OCI-LY3 (cell line): ENCODE results near the gene DOCK1.

Source experiments
- H2AFZ ChIP-seq: fragments of 200-600, 300-600 bp; shearing (Covaris generic); 2 replicates; pipeline ENCODE4 v1.6.0; 2014; ENCODE audit warnings: antibody characterized with exemption, low read depth, low read length
- H3K27ac ChIP-seq: fragments of 200-600, 300-600 bp; sonication (generic); 2 replicates; pipeline ENCODE4 v1.5.1; 2014; ENCODE audit warnings: mild to moderate bottlenecking, low read length, moderate library complexity, mixed read lengths
- H3K27me3 ChIP-seq: fragments of 200-600, 300-600 bp; sonication (generic); 2 replicates; pipeline ENCODE4 v1.6.1; 2014; ENCODE audit warnings: low read depth, low read length, mixed read lengths
- H3K36me3 ChIP-seq: fragments of 200-600, 300-600 bp; sonication (generic); replicated peaks from 2 replicates; pipeline ENCODE3; 2014; ENCODE audit warnings: low read depth, low read length, mixed read lengths
- H3K4me1 ChIP-seq: fragments of 300-600, 200-600 bp; sonication (generic); 2 replicates; pipeline ENCODE4 v1.6.1; 2014; ENCODE audit warnings: low read length, mixed read lengths
- H3K4me2 ChIP-seq: fragments of 200-600, 300-600 bp; sonication (generic); 2 replicates; pipeline ENCODE4 v1.6.1; 2014; ENCODE audit warnings: low read length, mixed read lengths
- H3K4me3 ChIP-seq: fragments of 300-600, 200-600 bp; sonication (generic); 2 replicates; pipeline ENCODE4 v1.5.1; 2014; ENCODE audit warnings: antibody characterized with exemption, mild to moderate bottlenecking, low read length, moderate library complexity
- H3K79me2 ChIP-seq: fragments of 300-600, 200-600 bp; shearing (Covaris generic); 2 replicates; pipeline ENCODE4 v1.6.1; 2014; ENCODE audit warnings: mild to moderate bottlenecking, low read length, mixed read lengths
- H3K9ac ChIP-seq: fragments of 300-600, 200-600 bp; shearing (Covaris generic); 2 replicates; pipeline ENCODE4 v1.6.0; 2014; ENCODE audit warnings: mild to moderate bottlenecking, low read length, moderate library complexity
- H3K9me3 ChIP-seq: fragments of 200-600, 300-600 bp; shearing (Covaris generic); 2 replicates; pipeline ENCODE4 v1.6.1; 2014; ENCODE audit warnings: low read length, mixed read lengths; ENCODE audit not compliant: insufficient read depth
- H4K20me1 ChIP-seq: fragments of 200-600, 300-600 bp; sonication (generic); 2 replicates; pipeline ENCODE4 v1.6.1; 2016; ENCODE audit warnings: low read length, mixed read lengths; ENCODE audit not compliant: insufficient read depth
- EZH2phosphoT487 ChIP-seq: fragments of 200-600 bp; shearing (Covaris generic); IDR thresholded peaks from 2 replicates; pipeline ENCODE4 v1.6.1; 2018; ENCODE audit warnings: antibody characterized with exemption, mixed run types, low read depth
- TF ChIP-seq, protein P1 (sequence below): fragments of 200-600, 300-600 bp; sonication (generic); IDR thresholded peaks from 2 replicates; pipeline ENCODE4 v1.5.1; 2014; ENCODE audit warnings: antibody characterized with exemption, low read length, low read depth

The DOCK1 gene

DNA sequence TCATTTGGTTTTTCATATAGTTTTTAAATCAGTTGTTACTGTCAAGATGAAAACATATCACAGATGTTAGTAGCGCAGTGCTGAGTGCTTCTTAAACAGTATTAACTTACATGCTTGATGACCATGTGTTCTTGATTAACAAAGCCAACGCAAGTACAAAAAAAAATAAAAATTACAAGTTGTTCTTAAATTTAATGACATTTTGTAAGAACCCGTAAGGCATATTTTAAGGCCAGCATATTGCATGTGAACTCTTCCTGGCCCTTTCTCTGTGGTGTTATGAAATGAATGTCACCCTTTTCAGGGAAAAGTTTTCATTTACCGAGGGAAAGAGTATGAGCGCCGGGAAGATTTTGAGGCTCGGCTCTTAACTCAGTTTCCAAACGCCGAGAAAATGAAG lies 503.5 kb downstream of the DOCK1 start:
- Histone ChIP-seq H3K4me2 (no peak overlapping the region), H4K20me1 (no peaks in the 10 kb centered on the region), H3K9me3 (no peaks in the 10 kb centered on the region), H3K4me1 (no peaks in the 10 kb centered on the region), H3K4me3 (no peak overlapping the region), H2AFZ (no peak overlapping the region), H3K36me3 (no peaks in the 10 kb centered on the region), H3K9ac (no peak overlapping the region), H3K79me2 (no peaks in the 10 kb centered on the region), H3K27me3 (no peaks in the 10 kb centered on the region), H3K27ac (no peak overlapping the region)
- TF ChIP-seq, protein P1, sequence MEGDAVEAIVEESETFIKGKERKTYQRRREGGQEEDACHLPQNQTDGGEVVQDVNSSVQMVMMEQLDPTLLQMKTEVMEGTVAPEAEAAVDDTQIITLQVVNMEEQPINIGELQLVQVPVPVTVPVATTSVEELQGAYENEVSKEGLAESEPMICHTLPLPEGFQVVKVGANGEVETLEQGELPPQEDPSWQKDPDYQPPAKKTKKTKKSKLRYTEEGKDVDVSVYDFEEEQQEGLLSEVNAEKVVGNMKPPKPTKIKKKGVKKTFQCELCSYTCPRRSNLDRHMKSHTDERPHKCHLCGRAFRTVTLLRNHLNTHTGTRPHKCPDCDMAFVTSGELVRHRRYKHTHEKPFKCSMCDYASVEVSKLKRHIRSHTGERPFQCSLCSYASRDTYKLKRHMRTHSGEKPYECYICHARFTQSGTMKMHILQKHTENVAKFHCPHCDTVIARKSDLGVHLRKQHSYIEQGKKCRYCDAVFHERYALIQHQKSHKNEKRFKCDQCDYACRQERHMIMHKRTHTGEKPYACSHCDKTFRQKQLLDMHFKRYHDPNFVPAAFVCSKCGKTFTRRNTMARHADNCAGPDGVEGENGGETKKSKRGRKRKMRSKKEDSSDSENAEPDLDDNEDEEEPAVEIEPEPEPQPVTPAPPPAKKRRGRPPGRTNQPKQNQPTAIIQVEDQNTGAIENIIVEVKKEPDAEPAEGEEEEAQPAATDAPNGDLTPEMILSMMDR, result no peak
- no peak for TF ChIP-seq EZH2phosphoT487

DNA sequence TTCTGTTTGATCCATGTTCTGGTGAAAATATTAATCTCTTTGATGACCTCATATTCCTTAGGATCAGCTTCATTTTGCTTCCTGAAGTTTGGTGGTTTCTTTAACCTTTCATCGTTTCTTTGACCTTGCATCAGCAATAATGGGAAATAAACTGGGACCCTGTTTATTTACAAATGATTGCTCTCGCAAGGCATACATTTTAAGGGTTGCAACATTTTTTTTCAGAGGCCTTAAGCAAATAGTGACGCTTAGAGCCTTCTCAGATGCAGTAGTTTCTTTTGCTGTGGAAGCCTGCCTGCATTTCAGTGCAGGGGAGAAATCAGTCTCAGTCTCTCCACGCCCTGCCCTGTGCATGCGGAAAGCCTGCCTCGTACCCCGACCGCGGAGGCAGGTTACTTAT lies 504.8 kb downstream of the DOCK1 start:
- no peak overlapping the region for H3K9ac ChIP-seq
- H2AFZ ChIP-seq, result no peak overlapping the region
- H3K27me3 ChIP-seq, result no peaks in the 10 kb centered on the region
- no peaks in the 10 kb centered on the region for H3K9me3 ChIP-seq
- no peak overlapping the region for H3K27ac ChIP-seq
- H3K79me2 ChIP-seq, result no peaks in the 10 kb centered on the region
- H4K20me1 ChIP-seq, result no peaks in the 10 kb centered on the region
- no peak for TF ChIP-seq EZH2phosphoT487
- TF ChIP-seq, protein P1, result no peak
- no peaks in the 10 kb centered on the region for H3K36me3 ChIP-seq
- no peaks in the 10 kb centered on the region for H3K4me1 ChIP-seq
- no peak overlapping the region for H3K4me2 ChIP-seq
- no peak overlapping the region for H3K4me3 ChIP-seq

DNA sequence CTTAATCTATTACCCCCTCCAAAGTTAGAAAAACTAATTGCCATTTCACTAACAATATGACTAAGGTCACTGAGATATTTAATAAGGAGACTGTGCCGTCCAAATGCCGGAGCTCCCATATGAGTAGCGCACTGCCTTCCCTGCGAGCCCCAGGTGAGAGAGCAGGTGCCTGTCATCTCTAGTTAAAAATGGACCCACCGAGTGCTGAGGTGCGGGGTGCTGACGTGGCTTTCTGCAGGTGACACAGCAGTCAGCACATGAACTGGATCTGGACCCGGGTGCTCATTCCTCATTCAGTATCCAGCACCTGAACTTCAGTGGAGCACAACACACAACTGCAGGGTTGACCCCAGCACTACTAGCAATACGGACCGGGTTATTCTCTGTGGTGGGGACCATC lies 505.8 kb downstream of the DOCK1 start:
- Histone ChIP-seq H4K20me1 (no peaks in the 10 kb centered on the region), H3K4me2 (no peak overlapping the region), H2AFZ (no peak overlapping the region), H3K4me1 (no peaks in the 10 kb centered on the region), H3K9ac (no peak overlapping the region), H3K27me3 (no peaks in the 10 kb centered on the region), H3K27ac (no peak overlapping the region), H3K36me3 (no peaks in the 10 kb centered on the region), H3K79me2 (no peaks in the 10 kb centered on the region), H3K4me3 (no peak overlapping the region), H3K9me3 (no peaks in the 10 kb centered on the region)
- TF ChIP-seq, protein P1, result no peak
- TF ChIP-seq EZH2phosphoT487, result no peak

DNA sequence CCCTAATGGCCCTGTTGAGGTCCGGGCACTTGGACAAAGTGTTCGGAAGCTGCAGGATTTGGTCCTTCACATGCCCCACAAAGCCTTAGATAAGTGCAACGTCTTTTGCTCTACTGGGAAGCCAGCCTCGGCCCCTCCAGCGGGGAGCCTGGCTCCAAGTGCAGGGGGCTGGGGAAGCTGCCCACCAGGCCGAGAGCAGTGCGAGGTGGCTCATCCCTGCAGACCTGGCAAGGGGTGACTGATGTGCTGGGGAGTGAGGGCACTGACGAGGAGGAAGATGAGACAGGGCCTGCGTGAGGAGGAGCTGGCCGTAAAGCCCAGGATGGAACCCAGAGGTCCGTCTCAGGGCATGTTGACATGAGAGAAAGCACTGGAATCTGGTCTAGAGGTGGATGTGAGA lies 508.1 kb downstream of the DOCK1 start:
- Histone ChIP-seq H3K4me3 (no peak overlapping the region), H3K4me2 (no peak overlapping the region), H3K27ac (no peak overlapping the region), H3K4me1 (no peaks in the 10 kb centered on the region), H4K20me1 (no peaks in the 10 kb centered on the region), H2AFZ (no peak overlapping the region), H3K9me3 (no peaks in the 10 kb centered on the region), H3K36me3 (no peaks in the 10 kb centered on the region), H3K79me2 (no peaks in the 10 kb centered on the region), H3K9ac (no peak overlapping the region), H3K27me3 (no peaks in the 10 kb centered on the region)
- TF ChIP-seq EZH2phosphoT487, result no peak
- TF ChIP-seq, protein P1, result no peak
